Epithelial cell of proximal tubule (primary cell): Measurements from ENCODE around the gene SLC46A1. TPM values are rescaled to one million over a fixed set of nuclear protein-coding genes. Genes with fewer than 3 reads are reported as not detected.

Source experiments
- DNase-seq: peaks from one replicate; pipeline ENCODE4 v3.0.0-alpha.2; 2011; ENCODE audit warnings: low read depth
- H3K4me3 ChIP-seq: 2 replicates; pipeline ENCODE4 v1.5.1; 2011; ENCODE audit warnings: low read depth, mild to moderate bottlenecking, low read length
- CTCF ChIP-seq: conservative IDR thresholded peaks from 2 replicates; pipeline ENCODE4 v1.5.1; 2012; ENCODE audit warnings: low read depth, mild to moderate bottlenecking, low read length
- total RNA-seq: library from RNA; depleted of rRNA; stranded (reverse); fragments of >200 nt; gene quantifications from 2 replicates; pipeline ENCODE4 v1.2.3, GENCODE V29; 2015

SLC46A1 gene
- total RNA-seq, 1 donor from 2014 or later = 2.8 TPM

GRCh38 chr17:28370035-28370743 is 35.8 kb downstream of the SLC46A1 start, which contains the start of gene VTN:
VTN (minus strand) TSS chr17:28370307; CDS start chr17:28370203, 104 bp downstream.
- DNase-seq = no peak
- no peak within 1 kb of the TSS for H3K4me3 ChIP-seq

DNA sequence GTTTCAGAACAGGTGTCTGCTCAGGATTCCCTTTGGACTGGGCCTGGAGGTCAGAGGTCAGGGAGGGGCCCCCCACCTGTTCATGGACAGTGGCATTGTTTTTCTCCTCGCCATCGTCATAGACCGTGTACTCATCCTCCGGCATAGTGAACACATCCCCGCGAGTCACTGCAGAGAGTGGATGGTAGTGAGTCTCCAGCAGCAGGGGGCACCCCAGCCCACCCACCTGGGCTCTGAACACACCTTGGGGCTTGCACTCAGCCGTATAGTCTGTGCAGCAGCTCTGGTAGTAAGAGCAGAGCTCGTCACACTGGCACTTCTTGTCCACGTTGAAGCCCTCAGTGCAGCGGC is 36.4 kb downstream of the SLC46A1 start:
- DNase-seq = no peak
- TF ChIP-seq CTCF = no peak

More at GRCh38 chr17:28370035-28370743, 35.8 kb downstream of the SLC46A1 start, which contains the start of gene VTN:
- no peak for TF ChIP-seq CTCF

GRCh38 chr17:28368915-28369683 is 36.9 kb downstream of the SLC46A1 start:
- TF ChIP-seq CTCF = no peak
- no peak overlapping the region for H3K4me3 ChIP-seq
- no peak for DNase-seq

More for the DNA sequence above, 36.4 kb downstream of the SLC46A1 start:
- H3K4me3 ChIP-seq = no peak overlapping the region

DNA sequence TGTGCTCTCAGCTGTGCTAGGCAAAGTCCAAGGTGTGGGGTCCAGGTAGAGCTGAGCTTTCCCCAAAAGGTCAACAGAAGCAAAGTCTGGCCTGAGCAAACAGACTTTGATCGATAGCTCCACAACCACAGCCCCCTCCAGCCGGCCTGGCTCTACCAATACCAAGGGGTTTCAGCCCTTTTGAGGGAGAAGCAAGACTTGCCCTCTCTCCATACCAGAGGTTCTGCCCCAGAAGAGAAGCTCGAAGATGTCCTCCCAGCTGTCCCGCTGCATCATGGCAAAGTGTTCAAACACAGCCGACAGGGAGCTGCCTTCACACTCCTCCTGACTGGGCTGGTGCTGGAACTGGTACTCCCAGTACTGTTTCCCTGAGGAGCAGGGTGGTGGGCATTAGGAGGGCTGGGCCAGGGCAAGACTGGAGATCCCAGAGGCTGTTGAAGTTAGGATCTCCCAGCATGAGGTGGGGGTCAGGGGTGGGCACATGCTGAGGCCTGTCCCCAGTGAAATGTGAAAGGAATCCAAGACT is 37.6 kb downstream of the SLC46A1 start:
- H3K4me3 ChIP-seq = no peak overlapping the region
- no peak for DNase-seq
- no peak for TF ChIP-seq CTCF

- TF ChIP-seq CTCF = no peak
- no peak for DNase-seq
- H3K4me3 ChIP-seq = no peak overlapping the region
Measured at GRCh38 chr17:28367641-28368305, 38.2 kb downstream of the SLC46A1 start.

GRCh38 chr17:28366605-28367004 is 39.4 kb downstream of the SLC46A1 start:
- peak; percentile 16 for TF ChIP-seq CTCF
- no peak for DNase-seq
- no peak overlapping the region for H3K4me3 ChIP-seq
